GM10266 (cell line): ENCODE measurements around the gene SKI.

ENCODE experiments used
- DNase-seq: peaks from one replicate; pipeline ENCODE4 v3.0.0; 2012; ENCODE audit errors: extremely low spot score
- CTCF ChIP-seq: IDR thresholded peaks from 2 replicates; pipeline ENCODE4 v1.5.1; 2012; ENCODE audit warnings: mild to moderate bottlenecking, low read depth; ENCODE audit not compliant: control insufficient read depth, insufficient read depth; ENCODE audit errors: missing control alignments

The SKI gene

GRCh38 chr1:2210786-2211185 is 17.3 kb upstream of the SKI start:
- no peak for DNase-seq
- no peak for TF ChIP-seq CTCF

GRCh38 chr1:2212274-2212531 is 15.9 kb upstream of the SKI start:
- TF ChIP-seq CTCF, result no peak

GRCh38 chr1:2212532-2213491 is 15.3 kb upstream of the SKI start:
- DNase-seq, result peak; percentile 54
- TF ChIP-seq CTCF, result peak; percentile 41

More at GRCh38 chr1:2212274-2212531, 15.9 kb upstream of the SKI start:
- no peak for DNase-seq

GRCh38 chr1:2213576-2214505 is 14.3 kb upstream of the SKI start:
- no peak for TF ChIP-seq CTCF
- DNase-seq, result no peak

- DNase-seq, result no peak
- no peak for TF ChIP-seq CTCF
Measured at GRCh38 chr1:2214541-2215241, 13.4 kb upstream of the SKI start.

GRCh38 chr1:2215329-2215728 is 12.8 kb upstream of the SKI start:
- DNase-seq, result no peak
- no peak for TF ChIP-seq CTCF
